WTC11 (cell line): ENCODE data around the gene ZNF592. TPM values are rescaled to one million over a fixed set of nuclear protein-coding genes. Genes with fewer than 3 reads are reported as not detected.

ENCODE experiments used
- ATAC-seq: fragments of 200-7000 bp; cut with Tn5 transposase; 2 replicates; pipeline ENCODE4 v1.10.0; 2021; ENCODE audit warnings: mild to moderate bottlenecking, moderate library complexity
- CTCF ChIA-PET: fragments of 300-600 bp; sonication (Branson Sonifier 250); formaldehyde crosslinking; loops from one replicate; lab custom pipeline; 2021; ENCODE audit warnings: antibody characterized with exemption; lab: Charles Lee
- POLR2A ChIA-PET: fragments of 350-600 bp; sonication (Branson Sonifier 250); formaldehyde crosslinking; loops from one replicate; lab custom pipeline; 2021; ENCODE audit warnings: antibody characterized with exemption; lab: Charles Lee
- DNase-seq: peaks from one replicate; pipeline ENCODE4 v3.0.0; 2021; ENCODE audit warnings: low spot score
- H3K27ac Mint-ChIP-seq: 2 replicates; pipeline ENCODE4 v1.8.0; 2021; ENCODE audit warnings: mixed read lengths
- H3K27me3 Mint-ChIP-seq: 2 replicates; pipeline ENCODE4 v1.8.0; 2021; ENCODE audit warnings: low read depth, mild to moderate bottlenecking, moderate library complexity, mixed read lengths
- H3K36me3 Mint-ChIP-seq: 2 replicates; pipeline ENCODE4 v1.8.0; 2021; ENCODE audit warnings: mixed read lengths
- H3K4me1 Mint-ChIP-seq: 2 replicates; pipeline ENCODE4 v1.8.0; 2022; ENCODE audit warnings: mixed read lengths
- H3K4me3 Mint-ChIP-seq: 2 replicates; pipeline ENCODE4 v1.8.0; 2021; ENCODE audit warnings: mild to moderate bottlenecking, moderate library complexity, mixed read lengths
- H3K9me3 Mint-ChIP-seq: 2 replicates; pipeline ENCODE4 v1.8.0; 2021; ENCODE audit warnings: mixed read lengths
- ATF1 ChIP-seq: sonication (generic); formaldehyde crosslinking; IDR thresholded peaks from 2 replicates; pipeline ENCODE4 v1.8.1; 2023; ENCODE audit warnings: mild to moderate bottlenecking, moderate library complexity, missing genetic modification reagents
- EMX1 ChIP-seq: fragments of 250-450 bp; sonication (Bioruptor Pico); IDR thresholded peaks from 2 replicates; pipeline ENCODE4 v1.8.0; 2021; ENCODE audit warnings: mild to moderate bottlenecking
- FOXK1 ChIP-seq: sonication (generic); formaldehyde crosslinking; IDR thresholded peaks from 2 replicates; pipeline ENCODE4 v1.8.0; 2022; ENCODE audit warnings: mild to moderate bottlenecking, moderate library complexity, missing genetic modification reagents
- JAZF1 ChIP-seq: fragments of 250-450 bp; sonication (Bioruptor Pico); IDR thresholded peaks from 2 replicates; pipeline ENCODE4 v1.9.0; 2021; ENCODE audit warnings: moderate library complexity, mild to moderate bottlenecking, inconsistent platforms
- KAT7 ChIP-seq: sonication (generic); formaldehyde crosslinking; IDR thresholded peaks from 2 replicates; pipeline ENCODE4 v1.8.1; 2023; ENCODE audit warnings: missing genetic modification reagents, mild to moderate bottlenecking, borderline replicate concordance
- NFYB ChIP-seq: sonication (generic); formaldehyde crosslinking; conservative IDR thresholded peaks from 2 replicates; pipeline ENCODE4 v1.8.0; 2022; ENCODE audit warnings: low read depth, missing genetic modification reagents
- RORB ChIP-seq: fragments of 250-450 bp; sonication (Bioruptor Pico); IDR thresholded peaks from 2 replicates; pipeline ENCODE4 v1.9.0; 2021; ENCODE audit warnings: mild to moderate bottlenecking
- SMAD3 ChIP-seq: sonication (generic); formaldehyde crosslinking; IDR thresholded peaks from 2 replicates; pipeline ENCODE4 v1.8.0; 2022; ENCODE audit warnings: missing genetic modification reagents, mild to moderate bottlenecking, borderline replicate concordance
- SMAD4 ChIP-seq: sonication (generic); formaldehyde crosslinking; IDR thresholded peaks from 2 replicates; pipeline ENCODE4 v1.8.0; 2022; ENCODE audit warnings: mild to moderate bottlenecking, missing genetic modification reagents
- SP1 ChIP-seq: sonication (generic); formaldehyde crosslinking; conservative IDR thresholded peaks from 2 replicates; pipeline ENCODE4 v1.8.1; 2022; ENCODE audit warnings: missing genetic modification reagents
- STAT6 ChIP-seq: sonication (generic); formaldehyde crosslinking; conservative IDR thresholded peaks from 2 replicates; pipeline ENCODE4 v1.8.1; 2023; ENCODE audit warnings: mild to moderate bottlenecking, low read depth, missing genetic modification reagents, moderate library complexity
- TCF7 ChIP-seq: sonication (generic); formaldehyde crosslinking; IDR thresholded peaks from 2 replicates; pipeline ENCODE4 v1.8.0; 2022; ENCODE audit warnings: mild to moderate bottlenecking, low read depth, missing genetic modification reagents, moderate library complexity
- TEAD4 ChIP-seq: sonication (generic); formaldehyde crosslinking; IDR thresholded peaks from 2 replicates; pipeline ENCODE4 v1.8.0; 2022; ENCODE audit warnings: mild to moderate bottlenecking, missing genetic modification reagents
- ZNF121 ChIP-seq: sonication (generic); formaldehyde crosslinking; IDR thresholded peaks from 2 replicates; pipeline ENCODE4 v1.8.0; 2023; ENCODE audit warnings: missing genetic modification reagents
- total RNA-seq: library from RNA; stranded (reverse); gene quantifications from 3 replicates; pipeline ENCODE4 v1.2.3, GENCODE V29; 2021
- TF ChIP-seq, protein P1 (sequence below): fragments of 250-450 bp; sonication (Bioruptor Pico); IDR thresholded peaks from 2 replicates; pipeline ENCODE4 v1.8.0; 2021; ENCODE audit warnings: mild to moderate bottlenecking
- TF ChIP-seq, protein P2 (sequence below): fragments of 250-450 bp; sonication (Bioruptor Pico); conservative IDR thresholded peaks from 2 replicates; pipeline ENCODE4 v1.9.0; 2021; ENCODE audit warnings: mild to moderate bottlenecking
- TF ChIP-seq, protein P3 (sequence below): sonication (generic); formaldehyde crosslinking; IDR thresholded peaks from 2 replicates; pipeline ENCODE4 v1.8.1; 2023; ENCODE audit warnings: mild to moderate bottlenecking, missing genetic modification reagents, moderate library complexity
- TF ChIP-seq, protein P4 (sequence below): sonication (generic); formaldehyde crosslinking; IDR thresholded peaks from 2 replicates; pipeline ENCODE4 v1.8.0; 2022; ENCODE audit warnings: mild to moderate bottlenecking, missing genetic modification reagents
- TF ChIP-seq, protein P5 (sequence below): sonication (generic); formaldehyde crosslinking; IDR thresholded peaks from 2 replicates; pipeline ENCODE4 v1.8.1; 2023; ENCODE audit warnings: mild to moderate bottlenecking, missing genetic modification reagents, borderline replicate concordance
- TF ChIP-seq, protein P6 (sequence below): fragments of 250-450 bp; sonication (Bioruptor Pico); IDR thresholded peaks from 2 replicates; pipeline ENCODE4 v2.1.2; 2022; ENCODE audit warnings: mild to moderate bottlenecking, moderate library complexity

Gene ZNF592
- total RNA-seq, 1 experiment from 2014 or later = 28.0 TPM

DNA sequence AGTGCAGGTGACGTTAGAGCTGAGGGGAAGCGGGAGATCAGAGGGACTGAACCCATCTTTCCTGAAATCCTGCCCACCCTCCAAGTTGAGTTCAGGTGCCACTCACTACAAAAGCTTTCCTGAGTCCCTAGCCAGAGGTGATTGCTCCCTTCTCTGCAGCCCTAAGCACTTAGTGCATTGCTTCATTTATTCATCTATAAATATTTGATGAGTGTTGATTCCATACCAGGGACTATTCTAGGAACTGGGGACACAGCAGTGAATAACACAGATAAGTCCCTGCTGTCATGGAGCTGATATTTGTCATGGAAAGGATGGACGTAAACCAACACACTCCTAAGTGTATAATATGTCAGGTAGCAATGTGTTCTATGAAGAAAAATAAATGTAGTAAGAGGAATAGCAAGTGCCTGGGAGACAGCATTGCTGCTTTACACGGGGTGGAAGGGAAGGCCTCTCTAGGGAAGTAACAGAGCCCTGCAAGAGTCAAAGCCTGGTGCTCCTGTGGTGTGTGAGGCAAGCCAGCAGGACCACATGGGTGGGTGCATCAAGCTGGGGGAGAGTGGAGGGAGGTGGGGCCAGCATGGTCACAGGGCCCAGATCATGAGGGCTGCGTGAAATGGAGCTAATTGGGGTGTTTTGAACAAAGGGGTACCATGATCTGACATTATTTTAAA lies 87.4 kb downstream of the ZNF592 start:
- TF ChIP-seq, protein P1, sequence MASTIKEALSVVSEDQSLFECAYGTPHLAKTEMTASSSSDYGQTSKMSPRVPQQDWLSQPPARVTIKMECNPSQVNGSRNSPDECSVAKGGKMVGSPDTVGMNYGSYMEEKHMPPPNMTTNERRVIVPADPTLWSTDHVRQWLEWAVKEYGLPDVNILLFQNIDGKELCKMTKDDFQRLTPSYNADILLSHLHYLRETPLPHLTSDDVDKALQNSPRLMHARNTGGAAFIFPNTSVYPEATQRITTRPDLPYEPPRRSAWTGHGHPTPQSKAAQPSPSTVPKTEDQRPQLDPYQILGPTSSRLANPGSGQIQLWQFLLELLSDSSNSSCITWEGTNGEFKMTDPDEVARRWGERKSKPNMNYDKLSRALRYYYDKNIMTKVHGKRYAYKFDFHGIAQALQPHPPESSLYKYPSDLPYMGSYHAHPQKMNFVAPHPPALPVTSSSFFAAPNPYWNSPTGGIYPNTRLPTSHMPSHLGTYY (CRISPR knock-in tag) = no peak
- TF ChIP-seq FOXK1 (CRISPR knock-in tag) (no peak), NFYB (CRISPR knock-in tag) (no peak), ZNF121 (CRISPR knock-in tag) (no peak), RORB (CRISPR knock-in tag) (no peak), KAT7 (CRISPR knock-in tag) (no peak), ATF1 (no peak), TCF7 (CRISPR knock-in tag) (no peak), STAT6 (no peak), SMAD4 (no peak), EMX1 (CRISPR knock-in tag) (no peak)
- TF ChIP-seq, protein P2, sequence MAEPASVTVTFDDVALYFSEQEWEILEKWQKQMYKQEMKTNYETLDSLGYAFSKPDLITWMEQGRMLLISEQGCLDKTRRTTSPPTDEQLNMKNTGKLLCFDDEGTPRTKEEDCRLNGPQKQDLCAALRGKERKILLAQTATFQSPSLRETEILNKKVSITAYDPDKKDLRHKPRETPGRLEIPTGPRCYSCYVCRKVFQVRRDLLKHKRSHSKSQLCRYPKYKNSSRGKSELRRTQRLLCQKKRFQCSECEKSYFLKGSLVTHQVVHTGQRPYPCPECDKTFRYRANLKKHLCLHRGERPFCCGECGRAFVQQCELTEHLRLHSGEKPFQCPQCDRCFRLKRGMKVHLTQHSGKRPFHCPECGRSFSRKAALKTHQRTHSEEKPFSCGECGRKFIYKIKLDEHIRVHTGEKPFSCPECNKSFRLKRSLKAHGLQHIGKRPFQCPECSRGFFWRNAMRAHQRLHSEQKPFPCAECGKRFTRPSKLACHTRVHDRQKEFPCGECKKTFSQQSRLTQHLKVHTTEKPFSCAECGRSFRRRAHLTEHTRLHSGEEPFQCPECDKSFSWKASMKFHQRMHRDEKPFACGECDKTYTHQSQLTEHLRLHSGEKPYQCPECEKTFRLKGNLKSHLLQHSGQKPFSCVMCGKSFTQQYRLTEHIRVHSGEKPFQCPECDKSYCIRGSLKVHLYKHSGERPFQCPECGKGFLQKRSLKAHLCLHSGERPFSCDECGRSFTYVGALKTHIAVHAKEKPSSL (CRISPR knock-in tag) = no peak
- TF ChIP-seq, protein P3, sequence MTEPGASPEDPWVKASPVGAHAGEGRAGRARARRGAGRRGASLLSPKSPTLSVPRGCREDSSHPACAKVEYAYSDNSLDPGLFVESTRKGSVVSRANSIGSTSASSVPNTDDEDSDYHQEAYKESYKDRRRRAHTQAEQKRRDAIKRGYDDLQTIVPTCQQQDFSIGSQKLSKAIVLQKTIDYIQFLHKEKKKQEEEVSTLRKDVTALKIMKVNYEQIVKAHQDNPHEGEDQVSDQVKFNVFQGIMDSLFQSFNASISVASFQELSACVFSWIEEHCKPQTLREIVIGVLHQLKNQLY (CRISPR knock-in tag) = no peak
- TF ChIP-seq, protein P4, sequence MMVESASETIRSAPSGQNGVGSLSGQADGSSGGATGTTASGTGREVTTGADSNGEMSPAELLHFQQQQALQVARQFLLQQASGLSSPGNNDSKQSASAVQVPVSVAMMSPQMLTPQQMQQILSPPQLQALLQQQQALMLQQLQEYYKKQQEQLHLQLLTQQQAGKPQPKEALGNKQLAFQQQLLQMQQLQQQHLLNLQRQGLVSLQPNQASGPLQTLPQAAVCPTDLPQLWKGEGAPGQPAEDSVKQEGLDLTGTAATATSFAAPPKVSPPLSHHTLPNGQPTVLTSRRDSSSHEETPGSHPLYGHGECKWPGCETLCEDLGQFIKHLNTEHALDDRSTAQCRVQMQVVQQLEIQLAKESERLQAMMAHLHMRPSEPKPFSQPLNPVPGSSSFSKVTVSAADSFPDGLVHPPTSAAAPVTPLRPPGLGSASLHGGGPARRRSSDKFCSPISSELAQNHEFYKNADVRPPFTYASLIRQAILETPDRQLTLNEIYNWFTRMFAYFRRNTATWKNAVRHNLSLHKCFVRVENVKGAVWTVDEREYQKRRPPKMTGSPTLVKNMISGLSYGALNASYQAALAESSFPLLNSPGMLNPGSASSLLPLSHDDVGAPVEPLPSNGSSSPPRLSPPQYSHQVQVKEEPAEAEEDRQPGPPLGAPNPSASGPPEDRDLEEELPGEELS (CRISPR knock-in tag) = no peak
- DNase-seq = no peak
- H3K27ac Mint-ChIP-seq = no peak overlapping the region
- POLR2A ChIA-PET = no interaction called here
- no peak for ATAC-seq
- no peaks in the 10 kb centered on the region for H3K9me3 Mint-ChIP-seq
- no peak overlapping the region for H3K4me3 Mint-ChIP-seq
- H3K36me3 Mint-ChIP-seq = no peaks in the 10 kb centered on the region
- CTCF ChIA-PET = no interaction called here
- no peaks in the 10 kb centered on the region for H3K4me1 Mint-ChIP-seq
- no peaks in the 10 kb centered on the region for H3K27me3 Mint-ChIP-seq

GRCh38 chr15:84836844-84837243 lies 88.5 kb downstream of the ZNF592 start:
- ChIA-PET POLR2A (no interaction called here), CTCF (interaction anchor here (1.9 kb wide), 1 partner anchor 42 kb away, joined by 4 read pairs; no protein-coding TSS in a partner anchor)
- ATAC-seq (no peak), DNase-seq (no peak)
- Mint-ChIP-seq H3K27ac (no peak overlapping the region), H3K4me1 (no peaks in the 10 kb centered on the region), H3K27me3 (no peaks in the 10 kb centered on the region), H3K36me3 (no peaks in the 10 kb centered on the region), H3K4me3 (no peak overlapping the region), H3K9me3 (no peaks in the 10 kb centered on the region)
- TF ChIP-seq KAT7 (CRISPR knock-in tag) (no peak), TEAD4 (CRISPR knock-in tag) (no peak), SP1 (CRISPR knock-in tag) (no peak), JAZF1 (CRISPR knock-in tag) (no peak), SMAD3 (CRISPR knock-in tag) (no peak)
- TF ChIP-seq, protein P5, sequence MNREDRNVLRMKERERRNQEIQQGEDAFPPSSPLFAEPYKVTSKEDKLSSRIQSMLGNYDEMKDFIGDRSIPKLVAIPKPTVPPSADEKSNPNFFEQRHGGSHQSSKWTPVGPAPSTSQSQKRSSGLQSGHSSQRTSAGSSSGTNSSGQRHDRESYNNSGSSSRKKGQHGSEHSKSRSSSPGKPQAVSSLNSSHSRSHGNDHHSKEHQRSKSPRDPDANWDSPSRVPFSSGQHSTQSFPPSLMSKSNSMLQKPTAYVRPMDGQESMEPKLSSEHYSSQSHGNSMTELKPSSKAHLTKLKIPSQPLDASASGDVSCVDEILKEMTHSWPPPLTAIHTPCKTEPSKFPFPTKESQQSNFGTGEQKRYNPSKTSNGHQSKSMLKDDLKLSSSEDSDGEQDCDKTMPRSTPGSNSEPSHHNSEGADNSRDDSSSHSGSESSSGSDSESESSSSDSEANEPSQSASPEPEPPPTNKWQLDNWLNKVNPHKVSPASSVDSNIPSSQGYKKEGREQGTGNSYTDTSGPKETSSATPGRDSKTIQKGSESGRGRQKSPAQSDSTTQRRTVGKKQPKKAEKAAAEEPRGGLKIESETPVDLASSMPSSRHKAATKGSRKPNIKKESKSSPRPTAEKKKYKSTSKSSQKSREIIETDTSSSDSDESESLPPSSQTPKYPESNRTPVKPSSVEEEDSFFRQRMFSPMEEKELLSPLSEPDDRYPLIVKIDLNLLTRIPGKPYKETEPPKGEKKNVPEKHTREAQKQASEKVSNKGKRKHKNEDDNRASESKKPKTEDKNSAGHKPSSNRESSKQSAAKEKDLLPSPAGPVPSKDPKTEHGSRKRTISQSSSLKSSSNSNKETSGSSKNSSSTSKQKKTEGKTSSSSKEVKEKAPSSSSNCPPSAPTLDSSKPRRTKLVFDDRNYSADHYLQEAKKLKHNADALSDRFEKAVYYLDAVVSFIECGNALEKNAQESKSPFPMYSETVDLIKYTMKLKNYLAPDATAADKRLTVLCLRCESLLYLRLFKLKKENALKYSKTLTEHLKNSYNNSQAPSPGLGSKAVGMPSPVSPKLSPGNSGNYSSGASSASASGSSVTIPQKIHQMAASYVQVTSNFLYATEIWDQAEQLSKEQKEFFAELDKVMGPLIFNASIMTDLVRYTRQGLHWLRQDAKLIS (CRISPR knock-in tag) = no peak
- TF ChIP-seq, protein P6, sequence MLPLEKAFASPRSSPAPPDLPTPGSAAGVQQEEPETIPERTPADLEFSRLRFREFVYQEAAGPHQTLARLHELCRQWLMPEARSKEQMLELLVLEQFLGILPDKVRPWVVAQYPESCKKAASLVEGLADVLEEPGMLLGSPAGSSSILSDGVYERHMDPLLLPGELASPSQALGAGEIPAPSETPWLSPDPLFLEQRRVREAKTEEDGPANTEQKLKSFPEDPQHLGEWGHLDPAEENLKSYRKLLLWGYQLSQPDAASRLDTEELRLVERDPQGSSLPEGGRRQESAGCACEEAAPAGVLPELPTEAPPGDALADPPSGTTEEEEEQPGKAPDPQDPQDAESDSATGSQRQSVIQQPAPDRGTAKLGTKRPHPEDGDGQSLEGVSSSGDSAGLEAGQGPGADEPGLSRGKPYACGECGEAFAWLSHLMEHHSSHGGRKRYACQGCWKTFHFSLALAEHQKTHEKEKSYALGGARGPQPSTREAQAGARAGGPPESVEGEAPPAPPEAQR (CRISPR knock-in tag) = no peak
